ENCODE results near the gene FNDC10. TPM values are rescaled to one million over a fixed set of nuclear protein-coding genes. Genes with fewer than 3 reads are reported as not detected.

Gene FNDC10
- total and polyA plus RNA-seq, 9 of the 15 experiments (the other 6 are each of a cell fraction or from before 2014, with no cell fraction given), result 0.08 to 6.3 (median 1.6) TPM

- TF ChIP-seq USF1 (CRISPR knock-in tag; IDR thresholded peaks at IDR 0.05), result peak; percentile 69
- TF ChIP-seq, protein P1, sequence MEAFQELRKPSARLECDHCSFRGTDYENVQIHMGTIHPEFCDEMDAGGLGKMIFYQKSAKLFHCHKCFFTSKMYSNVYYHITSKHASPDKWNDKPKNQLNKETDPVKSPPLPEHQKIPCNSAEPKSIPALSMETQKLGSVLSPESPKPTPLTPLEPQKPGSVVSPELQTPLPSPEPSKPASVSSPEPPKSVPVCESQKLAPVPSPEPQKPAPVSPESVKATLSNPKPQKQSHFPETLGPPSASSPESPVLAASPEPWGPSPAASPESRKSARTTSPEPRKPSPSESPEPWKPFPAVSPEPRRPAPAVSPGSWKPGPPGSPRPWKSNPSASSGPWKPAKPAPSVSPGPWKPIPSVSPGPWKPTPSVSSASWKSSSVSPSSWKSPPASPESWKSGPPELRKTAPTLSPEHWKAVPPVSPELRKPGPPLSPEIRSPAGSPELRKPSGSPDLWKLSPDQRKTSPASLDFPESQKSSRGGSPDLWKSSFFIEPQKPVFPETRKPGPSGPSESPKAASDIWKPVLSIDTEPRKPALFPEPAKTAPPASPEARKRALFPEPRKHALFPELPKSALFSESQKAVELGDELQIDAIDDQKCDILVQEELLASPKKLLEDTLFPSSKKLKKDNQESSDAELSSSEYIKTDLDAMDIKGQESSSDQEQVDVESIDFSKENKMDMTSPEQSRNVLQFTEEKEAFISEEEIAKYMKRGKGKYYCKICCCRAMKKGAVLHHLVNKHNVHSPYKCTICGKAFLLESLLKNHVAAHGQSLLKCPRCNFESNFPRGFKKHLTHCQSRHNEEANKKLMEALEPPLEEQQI (IDR thresholded peaks at IDR 0.05), result no peak
- TF ChIP-seq, protein P2, sequence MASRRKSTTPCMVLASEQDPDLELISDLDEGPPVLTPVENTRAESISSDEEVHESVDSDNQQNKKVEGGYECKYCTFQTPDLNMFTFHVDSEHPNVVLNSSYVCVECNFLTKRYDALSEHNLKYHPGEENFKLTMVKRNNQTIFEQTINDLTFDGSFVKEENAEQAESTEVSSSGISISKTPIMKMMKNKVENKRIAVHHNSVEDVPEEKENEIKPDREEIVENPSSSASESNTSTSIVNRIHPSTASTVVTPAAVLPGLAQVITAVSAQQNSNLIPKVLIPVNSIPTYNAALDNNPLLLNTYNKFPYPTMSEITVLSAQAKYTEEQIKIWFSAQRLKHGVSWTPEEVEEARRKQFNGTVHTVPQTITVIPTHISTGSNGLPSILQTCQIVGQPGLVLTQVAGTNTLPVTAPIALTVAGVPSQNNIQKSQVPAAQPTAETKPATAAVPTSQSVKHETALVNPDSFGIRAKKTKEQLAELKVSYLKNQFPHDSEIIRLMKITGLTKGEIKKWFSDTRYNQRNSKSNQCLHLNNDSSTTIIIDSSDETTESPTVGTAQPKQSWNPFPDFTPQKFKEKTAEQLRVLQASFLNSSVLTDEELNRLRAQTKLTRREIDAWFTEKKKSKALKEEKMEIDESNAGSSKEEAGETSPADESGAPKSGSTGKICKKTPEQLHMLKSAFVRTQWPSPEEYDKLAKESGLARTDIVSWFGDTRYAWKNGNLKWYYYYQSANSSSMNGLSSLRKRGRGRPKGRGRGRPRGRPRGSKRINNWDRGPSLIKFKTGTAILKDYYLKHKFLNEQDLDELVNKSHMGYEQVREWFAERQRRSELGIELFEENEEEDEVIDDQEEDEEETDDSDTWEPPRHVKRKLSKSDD (conservative IDR thresholded peaks at IDR 0.05; ENCODE audit: low read length), result no peak
- TF ChIP-seq MYNN (IDR thresholded peaks at IDR 0.05), result 0 out of 2 replicates have a peak, but pooled peaks have one; percentile 15
- TF ChIP-seq MYNN (CRISPR knock-in tag; IDR thresholded peaks at IDR 0.05), result no peak
- TF ChIP-seq CHD2 (IDR thresholded peaks at IDR 0.05; ENCODE audit: low read depth, low read length), result no peak
- TF ChIP-seq MEF2D (tag; conservative IDR thresholded peaks at IDR 0.05; ENCODE audit: low read depth), result no peak
- TF ChIP-seq ZBTB9 (CRISPR knock-in tag; IDR thresholded peaks at IDR 0.05), result peak; percentile 12; the same call in 1 of the 2 replicates
- peak; percentile 95; the same call in 1 of the 2 replicates for TF ChIP-seq MTA3 (IDR thresholded peaks at IDR 0.05; ENCODE audit: borderline replicate concordance)
- TF ChIP-seq PBX2 (CRISPR knock-in tag; IDR thresholded peaks at IDR 0.05; ENCODE audit: low read depth), result no peak
- no peak for TF ChIP-seq PBX2 (tag; conservative IDR thresholded peaks at IDR 0.05; ENCODE audit: low read depth)
- peak; percentile 3; the same call in 1 of the 2 replicates for TF ChIP-seq LCOR (CRISPR knock-in tag; IDR thresholded peaks at IDR 0.05)
- TF ChIP-seq GABPB2 (CRISPR knock-in tag; conservative IDR thresholded peaks at IDR 0.05), result no peak
- TF ChIP-seq ARID1B (IDR thresholded peaks at IDR 0.05), result peak; percentile 15; the same call in 1 of the 2 replicates
- TF ChIP-seq GABPA (tag; conservative IDR thresholded peaks at IDR 0.05; ENCODE audit: low read depth), result peak; percentile 99
These were observed 15.5 kb upstream of the FNDC10 start, which contains the start of gene MIB2 (continued) for GRCh38 chr1:1615256-1616044.

All from K562 (cell line).